Rectal smooth muscle tissue (tissue), 1 donor: Measurements from ENCODE around the gene NOL4L.
A peak's percentile ranks its signal among the peaks of the same experiment; 100 is the strongest.
"Not testable (repeated sequence)": the region's sequence is repeated elsewhere in the genome, so short reads cannot be mapped to it uniquely, and the experiment has no call there.

ENCODE experiments used
- H3K27ac ChIP-seq: one replicate; pipeline ENCODE4 v1.7.0; 2013; ENCODE audit warnings: low read depth, low read length, inconsistent platforms
- H3K27me3 ChIP-seq: one replicate; pipeline ENCODE4 v1.7.0; 2013; ENCODE audit warnings: low read length; ENCODE audit not compliant: control insufficient read depth, insufficient read depth
- H3K36me3 ChIP-seq: one replicate; pipeline ENCODE4 v1.7.0; 2013; ENCODE audit warnings: low read length; ENCODE audit not compliant: control insufficient read depth, insufficient read depth
- H3K4me1 ChIP-seq: one replicate; pipeline ENCODE4 v1.7.0; 2013; ENCODE audit warnings: low read length; ENCODE audit not compliant: control insufficient read depth, insufficient read depth
- H3K4me3 ChIP-seq: one replicate; pipeline ENCODE4 v1.7.0; 2013; ENCODE audit warnings: low read length
- H3K9ac ChIP-seq: one replicate; pipeline ENCODE4 v1.7.0; 2013; ENCODE audit warnings: low read length

NOL4L gene

GRCh38 chr20:32583581-32584070 is 1.5 kb downstream of the NOL4L start:
- Histone ChIP-seq H3K27ac (no peak overlapping the region), H3K9ac (no peak overlapping the region), H3K27me3 (peaks cover 3% of the 10 kb centered on the region), H3K4me3 (no peak overlapping the region), H3K4me1 (no peaks in the 10 kb centered on the region), H3K36me3 (no peaks in the 10 kb centered on the region)

- H3K36me3 ChIP-seq = no peaks in the 10 kb centered on the region
- peak overlapping the region; percentile 44 for H3K4me3 ChIP-seq
- peaks cover 2% of the 10 kb centered on the region for H3K27me3 ChIP-seq
- no peak overlapping the region for H3K9ac ChIP-seq
- H3K27ac ChIP-seq = no peak overlapping the region
- no peaks in the 10 kb centered on the region for H3K4me1 ChIP-seq
These were observed 2.2 kb downstream of the NOL4L start for GRCh38 chr20:32582659-32583580.

- Histone ChIP-seq H3K27me3 (no peaks in the 10 kb centered on the region), H3K36me3 (no peaks in the 10 kb centered on the region), H3K27ac (no peak overlapping the region), H3K4me1 (no peaks in the 10 kb centered on the region), H3K4me3 (no peak overlapping the region), H3K9ac (no peak overlapping the region)
These were observed 3.1 kb downstream of the NOL4L start for GRCh38 chr20:32581839-32582658.

- H3K27me3 ChIP-seq = no peaks in the 10 kb centered on the region
- no peaks in the 10 kb centered on the region for H3K36me3 ChIP-seq
- no peak overlapping the region for H3K27ac ChIP-seq
- H3K4me3 ChIP-seq = no peak overlapping the region
- H3K9ac ChIP-seq = no peak overlapping the region
- no peaks in the 10 kb centered on the region for H3K4me1 ChIP-seq
These were observed 3.9 kb downstream of the NOL4L start for GRCh38 chr20:32580970-32581838.

- Histone ChIP-seq H3K27ac (no peak overlapping the region), H3K9ac (no peak overlapping the region), H3K36me3 (no peaks in the 10 kb centered on the region)
These were observed 4.7 kb downstream of the NOL4L start for GRCh38 chr20:32580219-32580969.

GRCh38 chr20:32578840-32579390 is 6.2 kb downstream of the NOL4L start:
- Histone ChIP-seq H3K9ac (no peak overlapping the region), H3K4me1 (peaks cover 4% of the 10 kb centered on the region), H3K4me3 (no peak overlapping the region), H3K36me3 (no peaks in the 10 kb centered on the region), H3K27ac (no peak overlapping the region), H3K27me3 (no peaks in the 10 kb centered on the region)

More at GRCh38 chr20:32580219-32580969, 4.7 kb downstream of the NOL4L start:
- Histone ChIP-seq H3K4me3 (no peak overlapping the region), H3K27me3 (no peaks in the 10 kb centered on the region), H3K4me1 (no peaks in the 10 kb centered on the region)

- not testable (repeated sequence) for H3K9ac ChIP-seq, H3K4me1 ChIP-seq, H3K27me3 ChIP-seq, H3K36me3 ChIP-seq, H3K27ac ChIP-seq, H3K4me3 ChIP-seq
These were observed 7.1 kb downstream of the NOL4L start for GRCh38 chr20:32578062-32578461.

GRCh38 chr20:32577657-32578056 is 7.5 kb downstream of the NOL4L start:
- peaks cover 4% of the 10 kb centered on the region for H3K4me1 ChIP-seq
- no peaks in the 10 kb centered on the region for H3K27me3 ChIP-seq
- no peak overlapping the region for H3K9ac ChIP-seq
- no peaks in the 10 kb centered on the region for H3K36me3 ChIP-seq
- no peak overlapping the region for H3K4me3 ChIP-seq
- no peak overlapping the region for H3K27ac ChIP-seq

- no peak overlapping the region for H3K27ac ChIP-seq
These were observed 8.1 kb downstream of the NOL4L start for GRCh38 chr20:32577023-32577422.

GRCh38 chr20:32576560-32576959 is 8.6 kb downstream of the NOL4L start:
- H3K36me3 ChIP-seq = no peaks in the 10 kb centered on the region
- H3K27me3 ChIP-seq = no peaks in the 10 kb centered on the region
- H3K9ac ChIP-seq = no peak overlapping the region
- no peak overlapping the region for H3K27ac ChIP-seq
- H3K4me3 ChIP-seq = no peak overlapping the region
- peaks cover 4% of the 10 kb centered on the region for H3K4me1 ChIP-seq

More at GRCh38 chr20:32577023-32577422, 8.1 kb downstream of the NOL4L start:
- Histone ChIP-seq H3K4me3 (no peak overlapping the region), H3K27me3 (no peaks in the 10 kb centered on the region), H3K9ac (no peak overlapping the region), H3K36me3 (no peaks in the 10 kb centered on the region), H3K4me1 (peaks cover 4% of the 10 kb centered on the region)

GRCh38 chr20:32575805-32576204 is 9.3 kb downstream of the NOL4L start:
- no peaks in the 10 kb centered on the region for H3K27me3 ChIP-seq
- no peaks in the 10 kb centered on the region for H3K36me3 ChIP-seq
- H3K27ac ChIP-seq = no peak overlapping the region
- peaks cover 4% of the 10 kb centered on the region for H3K4me1 ChIP-seq
- no peak overlapping the region for H3K4me3 ChIP-seq
- no peak overlapping the region for H3K9ac ChIP-seq
